Trophoblast cell (in vitro differentiated cells and primary cell): ENCODE measurements around the gene GRB2.
"Not testable (repeated sequence)": the region's sequence is repeated elsewhere in the genome, so short reads cannot be mapped to it uniquely, and the experiment has no call there.

ENCODE experiments used
- DNase-seq, 2 donors: peaks; one replicate each; pipeline ENCODE4 v3.0.0-alpha.2; 2016
- H2AFZ ChIP-seq: 2 replicates; pipeline ENCODE4 v1.6.1; 2013; ENCODE audit warnings: low read length, moderate library complexity, mild to moderate bottlenecking; ENCODE audit not compliant: insufficient read depth, poor library complexity
- H2AK5ac ChIP-seq: 2 replicates; pipeline ENCODE4 v1.6.1; 2013; ENCODE audit warnings: mild to moderate bottlenecking, low read length
- H2BK120ac ChIP-seq: 2 replicates; pipeline ENCODE4 v1.6.1; 2013; ENCODE audit warnings: low read length, mild to moderate bottlenecking, moderate library complexity; ENCODE audit not compliant: insufficient read depth, poor library complexity
- H2BK12ac ChIP-seq: 2 replicates; pipeline ENCODE4 v1.6.1; 2013; ENCODE audit warnings: mild to moderate bottlenecking, low read length, moderate library complexity
- H2BK5ac ChIP-seq: 2 replicates; pipeline ENCODE4 v1.6.1; 2013; ENCODE audit warnings: low read length, low read depth, moderate library complexity, mild to moderate bottlenecking; ENCODE audit not compliant: poor library complexity
- H3K14ac ChIP-seq: 2 replicates; pipeline ENCODE4 v1.6.1; 2013; ENCODE audit warnings: mild to moderate bottlenecking, low read length
- H3K18ac ChIP-seq: 2 replicates; pipeline ENCODE4 v1.6.1; 2013; ENCODE audit warnings: mild to moderate bottlenecking, low read length
- H3K23ac ChIP-seq: 2 replicates; pipeline ENCODE4 v1.6.1; 2013; ENCODE audit warnings: low read length
- H3K27ac ChIP-seq: 2 replicates; pipeline ENCODE4 v1.5.1; 2013; ENCODE audit warnings: low read depth, mild to moderate bottlenecking, inconsistent platforms, low read length, moderate library complexity
- H3K27me3 ChIP-seq: 2 replicates; pipeline ENCODE4 v1.6.1; 2013; ENCODE audit warnings: inconsistent platforms, mild to moderate bottlenecking, low read length, moderate library complexity; ENCODE audit not compliant: insufficient read depth
- H3K36me3 ChIP-seq, 2 experiments: 1 replicate in 1 of 2; 2 replicates in 1 of 2; pipeline ENCODE4 v1.6.1; 2013; ENCODE audit warnings: low read length in 2 of 2, mild to moderate bottlenecking in 2 of 2, moderate library complexity in 1 of 2; ENCODE audit not compliant: insufficient read depth in 2 of 2, control insufficient read depth in 1 of 2
- H3K4ac ChIP-seq: 2 replicates; pipeline ENCODE4 v1.6.1; 2013; ENCODE audit warnings: low read depth, mild to moderate bottlenecking, low read length, moderate library complexity
- H3K4me1 ChIP-seq, 2 experiments: 1 replicate in 1 of 2; 2 replicates in 1 of 2; pipeline ENCODE4 v1.6.1; 2013; ENCODE audit warnings: low read length in 2 of 2, mild to moderate bottlenecking in 2 of 2, moderate library complexity in 1 of 2; ENCODE audit not compliant: insufficient read depth in 2 of 2, control insufficient read depth in 1 of 2
- H3K4me2 ChIP-seq: 2 replicates; pipeline ENCODE4 v1.6.1; 2013; ENCODE audit warnings: inconsistent platforms, mild to moderate bottlenecking, low read length, moderate library complexity
- H3K4me3 ChIP-seq: 2 replicates; pipeline ENCODE4 v1.5.1; 2013; ENCODE audit warnings: mild to moderate bottlenecking, low read depth, low read length, inconsistent platforms
- H3K79me1 ChIP-seq: one replicate; pipeline ENCODE4 v1.6.1; 2013; ENCODE audit warnings: low read length
- H3K79me2 ChIP-seq: 2 replicates; pipeline ENCODE4 v1.6.1; 2013; ENCODE audit warnings: low read length, mild to moderate bottlenecking; ENCODE audit not compliant: control insufficient read depth, insufficient read depth, poor library complexity
- H3K9ac ChIP-seq: 2 replicates; pipeline ENCODE4 v1.6.1; 2013; ENCODE audit warnings: mild to moderate bottlenecking, low read length
- H3K9me3 ChIP-seq: 2 replicates; pipeline ENCODE4 v1.6.1; 2013; ENCODE audit warnings: low read depth, mild to moderate bottlenecking, control low read depth, inconsistent platforms, low read length; ENCODE audit not compliant: insufficient read depth
- H4K12ac ChIP-seq: 2 replicates; pipeline ENCODE4 v1.6.1; 2013; ENCODE audit warnings: low read depth, mild to moderate bottlenecking, low read length, moderate library complexity
- H4K8ac ChIP-seq: 2 replicates; pipeline ENCODE4 v1.6.1; 2013; ENCODE audit warnings: low read depth, mild to moderate bottlenecking, low read length, moderate library complexity
- H4K91ac ChIP-seq: one replicate; pipeline ENCODE4 v1.6.1; 2013; ENCODE audit warnings: low read depth, mild to moderate bottlenecking, low read length, moderate library complexity
- WGBS: extraction: QIAGEN DNeasy Blood & Tissue Kit; methylation state at CpG from one replicate; pipeline ENCODE4 v1.1.7; 2013; ENCODE audit warnings: missing lambda C conversion rate; ENCODE audit not compliant: insufficient read length, insufficient coverage; ENCODE audit errors: extremely low coverage; 5-methylcytosine and 5-hydroxymethylcytosine counted together

The GRB2 gene

GRCh38 chr17:75440738-75441448 lies 35.4 kb upstream of the GRB2 start:
- H3K4me1 ChIP-seq: peaks cover 11% of the 10 kb centered on the region in 2 experiments
- no peak overlapping the region for H3K4ac ChIP-seq
- H3K9ac ChIP-seq: no peak overlapping the region
- no peaks in the 10 kb centered on the region for H3K9me3 ChIP-seq
- no peak overlapping the region for H4K8ac ChIP-seq
- peaks cover 12% of the 10 kb centered on the region for H3K79me1 ChIP-seq
- H3K27ac ChIP-seq: no peak overlapping the region
- H3K4me2 ChIP-seq: no peak overlapping the region
- DNase-seq: peak; percentile 45 to 57
- H2BK5ac ChIP-seq: no peak overlapping the region
- no CpG with 5 or more reads among the region's 10 CpGs for WGBS
- no peak overlapping the region for H2AFZ ChIP-seq
- no peaks in the 10 kb centered on the region for H3K79me2 ChIP-seq
- H4K91ac ChIP-seq: no peak overlapping the region
- H3K23ac ChIP-seq: no peak overlapping the region
- no peak overlapping the region for H3K4me3 ChIP-seq
- H3K27me3 ChIP-seq: no peaks in the 10 kb centered on the region
- H3K14ac ChIP-seq: no peak overlapping the region
- no peaks in the 10 kb centered on the region for H3K36me3 ChIP-seq
- no peak overlapping the region for H3K18ac ChIP-seq
- H2AK5ac ChIP-seq: no peak overlapping the region
- H4K12ac ChIP-seq: no peak overlapping the region
- H2BK120ac ChIP-seq: no peak overlapping the region
- peak overlapping the region; percentile 18 for H2BK12ac ChIP-seq

- no peak overlapping the region for H3K4me3 ChIP-seq
- H3K14ac ChIP-seq: no peak overlapping the region
- no peaks in the 10 kb centered on the region for H3K27me3 ChIP-seq
- H3K18ac ChIP-seq: no peak overlapping the region
- H3K23ac ChIP-seq: no peak overlapping the region
- peaks cover 7% of the 10 kb centered on the region for H3K79me1 ChIP-seq
- H2BK12ac ChIP-seq: no peak overlapping the region
- H3K9ac ChIP-seq: no peak overlapping the region
- H3K79me2 ChIP-seq: no peaks in the 10 kb centered on the region
- H3K27ac ChIP-seq: no peak overlapping the region
- H3K4me2 ChIP-seq: no peak overlapping the region
- H3K4me1 ChIP-seq: peaks cover 10 to 11% of the 10 kb centered on the region in 2 experiments
- H4K91ac ChIP-seq: no peak overlapping the region
- no peaks in the 10 kb centered on the region for H3K36me3 ChIP-seq
- H2AK5ac ChIP-seq: no peak overlapping the region
- H2AFZ ChIP-seq: no peak overlapping the region
- no peak overlapping the region for H4K12ac ChIP-seq
- no CpG with 5 or more reads among the region's 2 CpGs for WGBS
- no peaks in the 10 kb centered on the region for H3K9me3 ChIP-seq
- H2BK5ac ChIP-seq: no peak overlapping the region
- no peak overlapping the region for H4K8ac ChIP-seq
- no peak overlapping the region for H2BK120ac ChIP-seq
- no peak for DNase-seq
- H3K4ac ChIP-seq: no peak overlapping the region
These were observed 33.8 kb upstream of the GRB2 start for GRCh38 chr17:75439287-75439686.

- not testable (repeated sequence) for H3K27me3 ChIP-seq, H4K91ac ChIP-seq, H2BK120ac ChIP-seq, H3K4me1 ChIP-seq, H3K36me3 ChIP-seq, H3K79me2 ChIP-seq, H2BK5ac ChIP-seq, H2BK12ac ChIP-seq, H2AK5ac ChIP-seq, H4K12ac ChIP-seq, H3K4ac ChIP-seq, H2AFZ ChIP-seq, H3K9ac ChIP-seq, H4K8ac ChIP-seq, H3K18ac ChIP-seq, H3K79me1 ChIP-seq, H3K27ac ChIP-seq, H3K23ac ChIP-seq, H3K4me3 ChIP-seq, H3K14ac ChIP-seq, H3K9me3 ChIP-seq, H3K4me2 ChIP-seq
- WGBS: no CpG with 5 or more reads among the region's 8 CpGs
- DNase-seq: peak; percentile 49 to 72
These were observed 31.9 kb upstream of the GRB2 start for GRCh38 chr17:75437404-75437803.

- not testable (repeated sequence) for H2BK12ac ChIP-seq, H3K4me3 ChIP-seq, H2AK5ac ChIP-seq, H3K36me3 ChIP-seq, H3K14ac ChIP-seq, H3K27me3 ChIP-seq, DNase-seq, H2AFZ ChIP-seq, H3K79me2 ChIP-seq, H2BK120ac ChIP-seq, H4K8ac ChIP-seq, H4K91ac ChIP-seq, H3K9ac ChIP-seq, H3K18ac ChIP-seq, H3K4me1 ChIP-seq, H3K79me1 ChIP-seq, H2BK5ac ChIP-seq, H3K4ac ChIP-seq, H4K12ac ChIP-seq, H3K9me3 ChIP-seq, H3K23ac ChIP-seq, H3K4me2 ChIP-seq, H3K27ac ChIP-seq
- WGBS: no CpG with 5 or more reads among the region's 6 CpGs
These were observed 29.0 kb upstream of the GRB2 start for GRCh38 chr17:75434433-75434832.
